ENCODE results near the gene MTCL1.
A peak's percentile ranks its signal among the peaks of the same experiment; 100 is the strongest.

The MTCL1 gene

DNA sequence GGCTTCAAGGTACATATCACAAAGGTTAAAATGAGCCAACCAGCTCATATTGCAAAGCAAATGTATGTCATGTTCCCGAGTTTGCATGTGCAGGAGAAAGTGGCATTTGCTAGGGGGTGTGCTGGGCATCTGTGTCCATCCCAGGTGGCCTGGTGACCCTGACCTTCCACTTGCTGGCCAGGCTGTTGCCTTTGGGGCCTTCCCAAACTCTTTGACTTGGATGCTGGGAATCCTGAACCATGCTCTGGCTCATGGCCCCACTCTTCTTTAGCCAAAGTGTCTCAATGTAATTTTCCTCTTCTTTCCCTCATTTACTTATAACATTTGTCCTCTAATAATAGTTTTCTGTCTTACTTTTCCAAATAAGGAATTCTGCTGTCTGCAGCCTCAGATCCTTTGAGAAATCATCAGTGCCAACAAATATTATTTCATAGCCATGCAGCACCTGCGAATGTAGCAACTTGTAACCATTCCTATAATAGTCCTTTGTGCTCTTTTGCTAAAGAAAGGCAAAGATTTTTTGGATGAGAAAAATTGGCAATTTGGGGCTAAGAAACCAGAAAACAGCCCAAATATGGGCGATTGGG lies 64.2 kb downstream of the MTCL1 start:
- Mint-ChIP-seq H3K27ac (no peak overlapping the region), H3K36me3 (ENCODE audit: low read depth) (no peaks in the 10 kb centered on the region), H3K9me3 (no peaks in the 10 kb centered on the region), H3K27me3 (ENCODE audit: low read depth) (peaks cover 4% of the 10 kb centered on the region), H3K4me3 (no peak overlapping the region), H3K4me1 (peaks cover 16% of the 10 kb centered on the region)
- TF ChIP-seq, protein P1, sequence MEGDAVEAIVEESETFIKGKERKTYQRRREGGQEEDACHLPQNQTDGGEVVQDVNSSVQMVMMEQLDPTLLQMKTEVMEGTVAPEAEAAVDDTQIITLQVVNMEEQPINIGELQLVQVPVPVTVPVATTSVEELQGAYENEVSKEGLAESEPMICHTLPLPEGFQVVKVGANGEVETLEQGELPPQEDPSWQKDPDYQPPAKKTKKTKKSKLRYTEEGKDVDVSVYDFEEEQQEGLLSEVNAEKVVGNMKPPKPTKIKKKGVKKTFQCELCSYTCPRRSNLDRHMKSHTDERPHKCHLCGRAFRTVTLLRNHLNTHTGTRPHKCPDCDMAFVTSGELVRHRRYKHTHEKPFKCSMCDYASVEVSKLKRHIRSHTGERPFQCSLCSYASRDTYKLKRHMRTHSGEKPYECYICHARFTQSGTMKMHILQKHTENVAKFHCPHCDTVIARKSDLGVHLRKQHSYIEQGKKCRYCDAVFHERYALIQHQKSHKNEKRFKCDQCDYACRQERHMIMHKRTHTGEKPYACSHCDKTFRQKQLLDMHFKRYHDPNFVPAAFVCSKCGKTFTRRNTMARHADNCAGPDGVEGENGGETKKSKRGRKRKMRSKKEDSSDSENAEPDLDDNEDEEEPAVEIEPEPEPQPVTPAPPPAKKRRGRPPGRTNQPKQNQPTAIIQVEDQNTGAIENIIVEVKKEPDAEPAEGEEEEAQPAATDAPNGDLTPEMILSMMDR (IDR thresholded peaks at IDR 0.05; ENCODE audit: unreplicated experiment in 3 of 3), result no peak

DNA sequence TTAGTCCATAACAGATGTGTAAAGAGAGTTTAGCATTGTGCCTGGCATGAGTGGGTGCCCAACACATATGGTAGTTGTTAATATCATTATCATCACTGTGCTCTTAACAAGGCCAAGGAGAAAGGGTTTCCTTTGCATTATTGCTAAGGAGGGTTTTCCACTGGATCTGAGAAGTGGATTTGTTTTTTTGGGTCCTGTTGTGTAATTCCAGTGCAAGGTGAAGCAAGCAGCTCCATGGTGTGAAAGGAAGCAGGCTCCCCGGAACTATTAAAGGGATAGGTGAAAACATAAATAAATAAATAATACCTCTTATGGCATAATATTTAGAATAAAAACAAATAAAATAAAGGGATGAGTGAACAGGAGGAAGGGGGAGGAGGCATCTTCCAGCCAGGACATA lies 65.3 kb downstream of the MTCL1 start:
- Mint-ChIP-seq H3K4me1 (peaks cover 5% of the 10 kb centered on the region), H3K4me3 (no peak overlapping the region), H3K36me3 (ENCODE audit: low read depth) (no peaks in the 10 kb centered on the region), H3K27me3 (ENCODE audit: low read depth) (peaks cover 8% of the 10 kb centered on the region), H3K27ac (no peak overlapping the region), H3K9me3 (no peaks in the 10 kb centered on the region)
- TF ChIP-seq, protein P1 (IDR thresholded peaks at IDR 0.05; ENCODE audit: unreplicated experiment in 3 of 3), result no peak

DNA sequence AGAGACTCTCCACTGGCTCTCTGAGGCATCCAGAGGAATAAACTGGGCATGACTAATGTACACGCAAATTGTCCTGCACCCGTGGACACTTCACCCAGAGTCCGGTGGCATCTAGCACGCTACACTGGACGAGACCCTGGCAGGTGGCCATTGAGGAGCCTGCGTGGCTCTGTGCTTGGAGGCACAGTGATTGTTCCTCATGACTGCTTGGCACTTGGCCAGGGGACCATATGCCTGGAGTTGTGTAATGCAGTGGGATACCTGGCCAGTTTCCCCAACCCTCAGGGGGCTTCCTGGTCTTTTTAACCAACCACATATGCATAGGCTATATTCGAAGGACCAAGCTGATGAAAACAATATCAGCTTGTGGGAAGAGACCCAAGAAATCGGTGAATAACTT lies 66.6 kb downstream of the MTCL1 start:
- H3K4me1 Mint-ChIP-seq, result peaks cover 6% of the 10 kb centered on the region
- H3K4me3 Mint-ChIP-seq, result no peak overlapping the region
- H3K36me3 Mint-ChIP-seq (ENCODE audit: low read depth), result no peaks in the 10 kb centered on the region
- H3K27me3 Mint-ChIP-seq (ENCODE audit: low read depth), result peaks cover 8% of the 10 kb centered on the region
- H3K27ac Mint-ChIP-seq, result no peak overlapping the region
- no peaks in the 10 kb centered on the region for H3K9me3 Mint-ChIP-seq
- TF ChIP-seq, protein P1 (IDR thresholded peaks at IDR 0.05; ENCODE audit: unreplicated experiment in 3 of 3), result no peak

DNA sequence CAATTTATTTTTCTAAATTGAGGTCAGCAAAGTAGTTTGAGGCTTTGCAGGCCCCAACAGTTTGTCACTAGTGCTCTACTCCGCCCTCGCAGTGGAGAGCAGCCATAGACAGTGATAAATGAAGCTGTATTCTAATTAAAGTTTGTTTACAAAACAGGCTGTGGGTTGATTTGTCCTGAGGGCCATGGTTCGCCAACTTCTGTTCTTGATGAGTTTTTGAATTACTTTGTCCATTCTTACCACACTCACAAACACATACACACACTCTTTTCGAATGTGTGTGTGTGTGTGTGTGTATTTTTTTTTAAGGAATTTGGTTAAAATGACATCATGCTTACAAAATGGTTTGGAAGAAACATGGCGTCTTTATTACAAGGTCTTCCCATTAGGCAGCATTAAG lies 68.6 kb downstream of the MTCL1 start:
- Mint-ChIP-seq H3K4me3 (no peak overlapping the region), H3K36me3 (ENCODE audit: low read depth) (no peaks in the 10 kb centered on the region), H3K27ac (no peak overlapping the region), H3K27me3 (ENCODE audit: low read depth) (peaks cover 8% of the 10 kb centered on the region), H3K9me3 (no peaks in the 10 kb centered on the region), H3K4me1 (peaks cover 17% of the 10 kb centered on the region)
- TF ChIP-seq, protein P1 (IDR thresholded peaks at IDR 0.05; ENCODE audit: unreplicated experiment in 3 of 3), result no peak

DNA sequence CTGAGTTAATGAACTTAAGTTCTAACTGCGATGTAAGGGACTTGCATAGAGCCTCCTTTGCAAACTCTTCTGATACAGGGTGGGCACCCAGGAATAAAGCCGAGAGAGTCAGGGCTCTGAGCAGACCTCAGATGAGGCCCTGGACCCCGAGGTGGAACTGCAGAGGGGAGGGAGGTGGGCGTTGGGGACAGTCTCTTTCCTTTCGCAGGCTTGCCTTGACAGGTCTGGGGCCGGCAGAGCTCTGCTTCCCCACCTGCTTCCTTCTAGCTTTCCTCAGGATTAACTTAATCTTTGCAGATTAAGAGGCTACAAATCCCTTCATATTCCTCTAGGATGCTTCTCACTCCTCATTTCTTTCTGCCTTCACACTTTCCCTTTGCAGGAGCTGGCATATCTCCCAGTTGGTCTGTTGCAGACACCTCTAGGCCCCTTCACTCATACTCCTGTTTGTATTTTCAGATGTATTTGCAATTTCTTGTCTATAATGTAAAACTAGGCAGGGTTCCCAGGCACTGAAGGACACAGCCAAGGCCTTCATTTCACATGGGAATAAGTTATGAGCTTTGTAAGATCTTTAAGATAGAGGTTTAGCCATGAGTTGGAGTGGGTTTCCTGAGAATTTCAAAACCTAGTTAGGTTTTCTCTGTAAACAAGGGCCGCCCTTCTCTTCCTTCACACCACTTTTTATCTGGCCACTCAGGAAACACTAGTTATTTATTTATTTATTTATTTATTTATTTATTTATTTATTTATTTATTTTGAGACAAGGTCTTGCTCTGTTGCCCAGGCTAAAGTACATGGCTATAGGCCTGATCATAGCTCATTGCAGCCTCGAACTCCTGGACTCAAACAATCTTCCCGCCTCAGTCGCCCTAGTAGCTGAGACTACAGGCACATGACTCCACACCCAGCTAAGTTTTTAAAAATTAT lies 70.9 kb downstream of the MTCL1 start:
- H3K27me3 Mint-ChIP-seq (ENCODE audit: low read depth), result peaks cover 8% of the 10 kb centered on the region
- H3K36me3 Mint-ChIP-seq (ENCODE audit: low read depth), result no peaks in the 10 kb centered on the region
- peak overlapping the region in 1 of 3 experiments; percentile 23 for H3K27ac Mint-ChIP-seq
- H3K9me3 Mint-ChIP-seq, result no peaks in the 10 kb centered on the region
- peaks cover 25% of the 10 kb centered on the region for H3K4me1 Mint-ChIP-seq
- TF ChIP-seq, protein P1 (IDR thresholded peaks at IDR 0.05; ENCODE audit: unreplicated experiment in 3 of 3), result no peak
- H3K4me3 Mint-ChIP-seq, result no peak overlapping the region
